NOMO-1 treated with dmso at 0.1 percent for 144 hours (cell line): ENCODE measurements around the gene TEX10.
"Not testable (repeated sequence)": the region's sequence is repeated elsewhere in the genome, so short reads cannot be mapped to it uniquely, and the experiment has no call there.

Source experiments
- DNase-seq: peaks from one replicate; lab custom pipeline; 2025; ENCODE audit not compliant: unreplicated experiment; lab: John Stamatoyannopoulos, UW

TEX10 gene

GRCh38 chr9:100352727-100353505, at the start of gene TEX10:
TSS of gene TEX10 (minus strand) at chr9:100352942. CDS start at chr9:100349363, 3,579 bp downstream.
- DNase-seq: peak; percentile 78

GRCh38 chr9:100401042-100401441, 48.3 kb upstream of the TEX10 start:
- DNase-seq: no peak

GRCh38 chr9:100397529-100398266, 45.0 kb upstream of the TEX10 start:
- no peak for DNase-seq

GRCh38 chr9:100396769-100397168, 44.0 kb upstream of the TEX10 start:
- no peak for DNase-seq

GRCh38 chr9:100394816-100395215, 42.1 kb upstream of the TEX10 start:
- DNase-seq: no peak

GRCh38 chr9:100394032-100394695, 41.4 kb upstream of the TEX10 start:
- DNase-seq: no peak

- DNase-seq: not testable (repeated sequence)
Measured at GRCh38 chr9:100392989-100393388, 40.2 kb upstream of the TEX10 start.

- no peak for DNase-seq
Measured at GRCh38 chr9:100379862-100380261, 27.1 kb upstream of the TEX10 start.

- no peak for DNase-seq
Measured at GRCh38 chr9:100377015-100377414, 24.3 kb upstream of the TEX10 start.

GRCh38 chr9:100375658-100376057, 22.9 kb upstream of the TEX10 start:
- DNase-seq: no peak

- no peak for DNase-seq
Measured at GRCh38 chr9:100372648-100373047, 19.9 kb upstream of the TEX10 start.

- no peak for DNase-seq
Measured at GRCh38 chr9:100370064-100370723, 17.5 kb upstream of the TEX10 start.

GRCh38 chr9:100368672-100369071, 15.9 kb upstream of the TEX10 start:
- DNase-seq: no peak

GRCh38 chr9:100366121-100366520, 13.4 kb upstream of the TEX10 start:
- DNase-seq: no peak

GRCh38 chr9:100364013-100364412, 11.3 kb upstream of the TEX10 start:
- DNase-seq: no peak

GRCh38 chr9:100359057-100359456, 6.3 kb upstream of the TEX10 start:
- no peak for DNase-seq

- DNase-seq: no peak
Measured at GRCh38 chr9:100357501-100357900, 4.8 kb upstream of the TEX10 start.

- DNase-seq: no peak
Measured at GRCh38 chr9:100355561-100355960, 2.8 kb upstream of the TEX10 start.

- DNase-seq: no peak
Measured at GRCh38 chr9:100354121-100354800, 1.5 kb upstream of the TEX10 start.

- DNase-seq: no peak
Measured at GRCh38 chr9:100352201-100352726, 478 bp downstream of the TEX10 start.
